ENCODE results near the gene DRC7.

GRCh38 chr16:57748596-57748995 is 54.0 kb downstream of the DRC7 start:
- TF ChIP-seq EZH2phosphoT487 (IDR thresholded peaks at IDR 0.05; ENCODE audit: borderline replicate concordance, low read length): no peak
- no peak for TF ChIP-seq CTCF (IDR thresholded peaks at IDR 0.05; ENCODE audit: low read depth, low read length, poor library complexity, severe bottlenecking)

Data from DOHH2 (cell line).